Coronary artery (tissue), 2 donors: Measurements from ENCODE around the gene MKKS.

ENCODE experiments used
- DNase-seq: peaks from one replicate; pipeline ENCODE4 v3.0.0-alpha.2; 2017; ENCODE audit warnings: low spot score
- H3K27ac ChIP-seq, 2 donors: fragments of 200-600 bp; sonication (generic); one replicate each; pipeline ENCODE4 v1.5.1; 2016 to 2019
- H3K4me3 ChIP-seq: fragments of 200-600 bp; sonication (generic); 2 replicates; pipeline ENCODE4 v1.5.1; 2016; ENCODE audit warnings: mild to moderate bottlenecking, moderate library complexity
- TF ChIP-seq, protein P1 (sequence below): fragments of 200-600 bp; sonication (generic); IDR thresholded peaks from one replicate; pipeline ENCODE4 v1.5.1; 2019; ENCODE audit warnings: antibody characterized with exemption

MKKS gene

DNA sequence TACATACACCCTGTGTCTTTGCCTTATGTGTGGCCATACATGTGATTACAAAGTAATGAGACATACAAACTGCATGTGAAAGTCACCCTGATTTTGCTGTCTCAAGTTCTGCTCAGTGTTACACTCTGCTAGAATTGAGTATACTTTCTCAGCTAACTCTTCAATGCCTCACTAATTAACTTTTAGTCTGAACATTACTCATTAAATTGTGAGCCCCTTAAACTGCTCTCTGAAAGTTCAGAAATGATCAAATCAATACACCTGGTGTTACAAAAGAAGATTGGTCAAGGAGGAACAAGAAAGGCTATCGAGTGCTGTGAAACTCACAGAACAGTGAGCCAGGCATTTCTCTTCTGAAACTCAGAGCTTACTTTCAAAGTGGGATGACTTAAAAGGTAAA lies 71.3 kb downstream of the MKKS start:
- DNase-seq = no peak
- TF ChIP-seq, protein P1, sequence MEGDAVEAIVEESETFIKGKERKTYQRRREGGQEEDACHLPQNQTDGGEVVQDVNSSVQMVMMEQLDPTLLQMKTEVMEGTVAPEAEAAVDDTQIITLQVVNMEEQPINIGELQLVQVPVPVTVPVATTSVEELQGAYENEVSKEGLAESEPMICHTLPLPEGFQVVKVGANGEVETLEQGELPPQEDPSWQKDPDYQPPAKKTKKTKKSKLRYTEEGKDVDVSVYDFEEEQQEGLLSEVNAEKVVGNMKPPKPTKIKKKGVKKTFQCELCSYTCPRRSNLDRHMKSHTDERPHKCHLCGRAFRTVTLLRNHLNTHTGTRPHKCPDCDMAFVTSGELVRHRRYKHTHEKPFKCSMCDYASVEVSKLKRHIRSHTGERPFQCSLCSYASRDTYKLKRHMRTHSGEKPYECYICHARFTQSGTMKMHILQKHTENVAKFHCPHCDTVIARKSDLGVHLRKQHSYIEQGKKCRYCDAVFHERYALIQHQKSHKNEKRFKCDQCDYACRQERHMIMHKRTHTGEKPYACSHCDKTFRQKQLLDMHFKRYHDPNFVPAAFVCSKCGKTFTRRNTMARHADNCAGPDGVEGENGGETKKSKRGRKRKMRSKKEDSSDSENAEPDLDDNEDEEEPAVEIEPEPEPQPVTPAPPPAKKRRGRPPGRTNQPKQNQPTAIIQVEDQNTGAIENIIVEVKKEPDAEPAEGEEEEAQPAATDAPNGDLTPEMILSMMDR = no peak
- Histone ChIP-seq H3K27ac (no peak overlapping the region), H3K4me3 (no peak overlapping the region)

DNA sequence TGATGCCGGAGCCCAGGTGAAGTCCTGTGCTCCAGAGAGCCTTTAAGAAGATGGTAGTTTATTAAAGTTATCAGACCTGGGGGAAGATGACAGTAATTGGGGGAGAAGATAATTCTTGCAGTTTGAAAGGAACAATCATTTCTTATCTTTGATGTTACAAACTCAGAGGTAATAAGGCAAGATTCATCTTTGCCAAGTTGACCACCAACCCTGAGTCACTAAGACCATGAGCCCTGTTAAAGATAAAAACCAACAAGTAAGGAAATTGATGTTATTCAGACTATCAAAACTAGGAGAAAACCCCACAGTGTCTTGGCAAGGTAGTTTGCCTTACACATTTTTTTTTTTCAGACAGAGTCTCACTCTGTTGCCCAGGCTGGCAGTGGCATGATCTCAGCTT lies 73.1 kb downstream of the MKKS start:
- Histone ChIP-seq H3K4me3 (no peak overlapping the region), H3K27ac (no peak overlapping the region)
- TF ChIP-seq, protein P1 = no peak
- DNase-seq = no peak

DNA sequence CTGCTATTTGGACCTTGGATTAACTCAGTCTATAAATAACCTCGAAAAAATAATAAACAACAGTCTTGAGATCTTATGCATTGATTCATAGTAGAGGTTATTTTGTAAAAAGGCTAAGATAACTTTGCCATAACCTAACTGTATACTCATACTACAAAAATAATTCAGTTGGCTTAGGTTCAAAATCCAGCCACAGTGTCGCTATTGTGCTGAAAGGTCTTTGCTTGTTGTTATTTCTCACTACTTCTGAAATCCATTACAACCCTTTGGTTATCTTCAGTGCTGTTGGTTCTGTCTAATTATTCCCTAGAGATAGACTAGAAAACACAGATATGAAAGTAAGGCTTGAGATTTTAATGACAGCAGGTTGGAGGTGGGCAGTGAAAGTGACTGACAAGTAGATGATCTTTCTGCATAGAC lies 74.4 kb downstream of the MKKS start:
- no peak overlapping the region for H3K27ac ChIP-seq
- DNase-seq = no peak
- TF ChIP-seq, protein P1 = no peak

DNA sequence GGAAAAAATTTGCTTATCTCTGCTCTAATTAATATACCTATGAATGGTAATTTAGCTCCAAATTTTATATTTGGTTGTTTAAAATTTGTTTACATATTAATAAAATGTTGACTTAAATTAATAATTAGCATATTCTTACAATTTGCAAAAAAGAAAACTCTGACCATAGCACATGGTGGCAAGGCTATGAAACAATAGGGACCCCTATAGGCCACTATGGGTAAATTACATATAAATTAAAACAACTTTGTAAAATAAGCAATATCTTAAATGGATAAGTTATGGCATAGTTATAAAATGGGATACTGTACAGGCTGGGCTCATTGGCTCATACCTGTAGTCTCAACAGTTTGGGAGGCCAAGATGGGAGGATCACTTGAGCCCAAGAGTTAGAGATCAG lies 76.0 kb downstream of the MKKS start:
- DNase-seq = no peak
- no peak overlapping the region for H3K27ac ChIP-seq
- no peak overlapping the region for H3K4me3 ChIP-seq
- TF ChIP-seq, protein P1 = no peak

More for the DNA sequence above, 74.4 kb downstream of the MKKS start:
- no peak overlapping the region for H3K4me3 ChIP-seq

DNA sequence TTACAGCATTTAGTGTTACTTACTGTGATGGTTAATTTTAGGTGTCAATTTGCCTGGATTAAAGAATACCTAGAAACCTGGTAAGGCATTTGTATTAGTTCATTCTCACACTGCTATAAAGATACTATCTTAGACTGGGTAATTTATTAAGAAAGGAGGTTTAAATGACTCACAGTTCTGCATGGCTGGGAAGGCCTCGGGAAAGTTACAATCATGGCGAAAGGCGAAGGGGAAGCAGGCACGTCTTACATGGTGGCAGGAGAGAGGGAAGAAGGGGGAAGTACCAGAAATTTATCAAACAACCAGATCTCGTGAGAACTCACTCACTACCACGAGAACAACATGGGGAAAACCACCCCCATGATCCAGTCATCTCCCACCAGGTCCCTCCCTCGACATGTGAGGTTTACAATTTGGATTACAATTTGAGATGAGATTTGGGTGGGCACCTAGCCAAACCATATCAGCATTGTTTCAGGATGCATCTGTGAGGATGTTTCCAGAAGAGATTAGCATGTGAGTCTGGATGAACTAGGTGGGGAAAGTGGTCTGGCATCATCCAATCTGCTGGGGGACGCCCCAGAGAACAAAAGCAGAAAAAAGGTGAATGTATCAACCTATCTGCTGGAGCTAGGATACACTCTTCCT lies 76.8 kb downstream of the MKKS start:
- TF ChIP-seq, protein P1 = no peak
- no peak for DNase-seq
- Histone ChIP-seq H3K27ac (no peak overlapping the region), H3K4me3 (no peak overlapping the region)

DNA sequence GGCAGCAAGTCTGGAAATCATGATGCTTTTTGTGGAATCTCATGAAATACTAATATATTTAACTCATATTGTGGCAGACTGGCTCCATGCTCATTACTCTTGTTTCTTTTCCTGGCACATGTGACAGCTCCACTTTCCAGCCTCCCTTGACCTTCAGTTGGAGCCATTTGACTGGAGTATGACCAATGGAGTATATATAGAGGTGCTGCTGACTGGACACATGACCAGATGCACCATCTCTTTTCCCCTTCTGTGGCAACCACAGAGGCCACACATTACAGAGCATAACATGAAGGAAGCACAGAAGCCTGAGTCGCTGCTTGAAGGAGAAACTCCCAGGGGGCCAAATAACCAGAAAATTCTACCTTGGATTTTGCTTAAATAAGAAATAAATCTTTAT lies 77.4 kb downstream of the MKKS start:
- no peak for DNase-seq
- TF ChIP-seq, protein P1 = no peak
- Histone ChIP-seq H3K4me3 (no peak overlapping the region), H3K27ac (no peak overlapping the region)
